CD14-positive monocyte (primary cell): ENCODE data around the gene AFF3. TPM values are rescaled to one million over a fixed set of nuclear protein-coding genes. Genes with fewer than 3 reads are reported as not detected.

ENCODE experiments used
- DNase-seq, 3 donors: peaks; one replicate each; pipeline ENCODE4 v3.0.0-alpha.2; 2011 to 2022
- H2AFZ ChIP-seq: 2 replicates; pipeline ENCODE4 v1.6.0; 2012; ENCODE audit warnings: mild to moderate bottlenecking, low read depth, low read length, inconsistent platforms; ENCODE audit not compliant: insufficient read depth, poor library complexity, severe bottlenecking
- H3K27ac ChIP-seq, 2 donors: 1 replicate in 1 of 2; 2 replicates in 1 of 2; pipeline ENCODE4 v1.5.1; 2012 to 2013; ENCODE audit warnings: low read length in 2 of 2, control low read depth in 1 of 2, inconsistent platforms in 1 of 2, low read depth in 1 of 2, mild to moderate bottlenecking in 1 of 2
- H3K27me3 ChIP-seq, 2 donors: one replicate each; pipeline versions ENCODE4 v1.6.0 to v1.6.1; 2011 to 2013; ENCODE audit warnings: low read length in 2 of 2; ENCODE audit not compliant: control insufficient read depth in 2 of 2, insufficient read depth in 2 of 2
- H3K36me3 ChIP-seq, 2 donors: replicated peaks in 1 of 2; 1 replicate in 1 of 2; 2 replicates in 1 of 2; pipeline versions ENCODE4 v1.5.1 to v1.6.1; 2012 to 2013; ENCODE audit warnings: low read length in 2 of 2, control low read depth in 1 of 2, inconsistent platforms in 1 of 2, mild to moderate bottlenecking in 1 of 2; ENCODE audit not compliant: insufficient read depth in 2 of 2, control insufficient read depth in 1 of 2
- H3K4me1 ChIP-seq, 2 donors: 1 replicate in 1 of 2; 2 replicates in 1 of 2; pipeline versions ENCODE4 v1.5.1 to v1.6.1; 2012 to 2013; ENCODE audit warnings: low read length in 2 of 2, control low read depth in 1 of 2, inconsistent platforms in 1 of 2, mild to moderate bottlenecking in 1 of 2, moderate library complexity in 1 of 2; ENCODE audit not compliant: insufficient read depth in 2 of 2, control insufficient read depth in 1 of 2
- H3K4me2 ChIP-seq: replicated peaks from 2 replicates; pipeline ENCODE3; 2012; ENCODE audit warnings: low read length, moderate library complexity, mild to moderate bottlenecking; ENCODE audit not compliant: poor library complexity, severe bottlenecking; ENCODE audit errors: extremely low read depth
- H3K4me3 ChIP-seq, 3 experiments: fragments of 200-600 bp in 1 of 3; sonication (generic) in 1 of 3; replicated peaks in 1 of 3; 1 replicate in 2 of 3; 2 replicates in 1 of 3; pipeline ENCODE4 v1.5.1; 2011 to 2013; ENCODE audit warnings: low read length in 3 of 3, mild to moderate bottlenecking in 3 of 3, control low read depth in 2 of 3, low read depth in 2 of 3, inconsistent platforms in 1 of 3, moderate library complexity in 1 of 3
- H3K79me2 ChIP-seq: 2 replicates; pipeline ENCODE4 v1.6.0; 2012; ENCODE audit warnings: mild to moderate bottlenecking, control low read depth, inconsistent platforms, low read length, moderate library complexity; ENCODE audit not compliant: insufficient read depth
- H3K9ac ChIP-seq: 2 replicates; pipeline ENCODE4 v1.6.0; 2017; ENCODE audit warnings: low read length, mild to moderate bottlenecking; ENCODE audit not compliant: insufficient read depth, poor library complexity, severe bottlenecking
- H3K9me3 ChIP-seq, 2 donors: replicated peaks in 1 of 2; 1 replicate in 1 of 2; 2 replicates in 1 of 2; pipeline versions ENCODE4 v1.5.1 to v1.6.1; 2012 to 2013; ENCODE audit warnings: low read length in 2 of 2, control low read depth in 1 of 2; ENCODE audit not compliant: control insufficient read depth in 1 of 2, insufficient read depth in 1 of 2
- H4K20me1 ChIP-seq: 2 replicates; pipeline ENCODE4 v1.6.0; 2012; ENCODE audit warnings: mild to moderate bottlenecking, low read length, control low read depth, moderate library complexity; ENCODE audit not compliant: insufficient read depth
- H3K27ac Mint-ChIP-seq, 7 donors: one replicate each; pipeline ENCODE4 v1.8.0; 2020; ENCODE audit warnings: mild to moderate bottlenecking in 7 of 7, mixed read lengths in 7 of 7, moderate library complexity in 6 of 7, inconsistent platforms in 2 of 7
- H3K27me3 Mint-ChIP-seq, 3 donors: one replicate each; pipeline ENCODE4 v1.8.0; 2021 to 2022; ENCODE audit warnings: low read depth in 3 of 3, mild to moderate bottlenecking in 3 of 3, mixed read lengths in 3 of 3, moderate library complexity in 3 of 3, inconsistent platforms in 1 of 3
- H3K36me3 Mint-ChIP-seq, 2 donors: one replicate each; pipeline ENCODE4 v1.8.0; 2020; ENCODE audit warnings: mixed read lengths in 2 of 2, inconsistent platforms in 1 of 2, mild to moderate bottlenecking in 1 of 2
- H3K4me1 Mint-ChIP-seq: one replicate; pipeline ENCODE4 v1.8.0; 2020; ENCODE audit warnings: mild to moderate bottlenecking, mixed read lengths
- H3K4me3 Mint-ChIP-seq, 2 donors: one replicate each; pipeline ENCODE4 v1.8.0; 2020; ENCODE audit warnings: mild to moderate bottlenecking in 2 of 2, mixed read lengths in 2 of 2, moderate library complexity in 1 of 2
- H3K9me3 Mint-ChIP-seq, 7 donors: one replicate each; pipeline ENCODE4 v1.8.0; 2020 to 2022; ENCODE audit warnings: mixed read lengths in 7 of 7, mild to moderate bottlenecking in 6 of 7, moderate library complexity in 6 of 7, inconsistent platforms in 2 of 7
- CTCF ChIP-seq: fragments of 200-600 bp; IDR thresholded peaks from one replicate; pipeline ENCODE4 v1.8.0; 2022; ENCODE audit warnings: antibody characterized with exemption, mild to moderate bottlenecking
- WGBS: methylation state at CpG from one replicate; pipeline ENCODE4 v1.1.5; 2013; ENCODE audit warnings: missing lambda C conversion rate; ENCODE audit not compliant: insufficient coverage; 5-methylcytosine and 5-hydroxymethylcytosine counted together
- intact Hi-C, 2 donors: fragments of 100-400 bp; cut with micrococcal nuclease; formaldehyde crosslinking; loops; one replicate each; pipeline versions ENCODE4 v1.15.0 to v1.15.1; 2023
- polyA plus RNA-seq, 3 donors: library from polyadenylated mRNA; depleted of rRNA in 1 of 3; unstranded in 2 of 3; stranded (reverse) in 1 of 3; fragments of 300-500 nt in 2 of 3; fragments of >200 nt in 1 of 3; fragmentation: Illumina TruSeq in 2 of 3; gene quantifications; 1 replicate in 2 of 3; 2 replicates in 1 of 3; pipeline ENCODE4 v1.2.3, GENCODE V29; 2012 to 2021

Gene AFF3
- polyA plus RNA-seq, 3 donors: 0.17 to 4.1 (median 0.49) TPM

- no peak overlapping the region for H3K4me3 Mint-ChIP-seq
- H3K27ac Mint-ChIP-seq: no peak overlapping the region
- Histone ChIP-seq H3K9me3 (no peaks in the 10 kb centered on the region), H4K20me1 (no peaks in the 10 kb centered on the region), H3K79me2 (no peaks in the 10 kb centered on the region), H3K36me3 (no peaks in the 10 kb centered on the region), H3K27me3 (no peaks in the 10 kb centered on the region), H2AFZ (no peak overlapping the region), H3K4me2 (no peak overlapping the region), H3K4me3 (no peak overlapping the region), H3K9ac (no peak overlapping the region), H3K4me1 (no peaks in the 10 kb centered on the region), H3K27ac (no peak overlapping the region)
- H3K9me3 Mint-ChIP-seq: peaks cover 0 to 2% (median 0%) of the 10 kb centered on the region in 7 donors
- intact Hi-C loops: no loop called here
- H3K4me1 Mint-ChIP-seq: peaks cover 2% of the 10 kb centered on the region
- 100% methylated on average over 1 of the region's 2 CpGs for WGBS
- no peak for TF ChIP-seq CTCF
- peaks cover 4 to 5% of the 10 kb centered on the region in 2 donors for H3K36me3 Mint-ChIP-seq
- DNase-seq: no peak
- peaks cover 0 to 2% (median 2%) of the 10 kb centered on the region in 3 donors for H3K27me3 Mint-ChIP-seq
Measured at GRCh38 chr2:99852956-99853355, 289.4 kb downstream of the AFF3 start.

GRCh38 chr2:99852376-99852934 is 289.9 kb downstream of the AFF3 start:
- Histone ChIP-seq H3K79me2 (no peaks in the 10 kb centered on the region), H3K27me3 (no peaks in the 10 kb centered on the region), H3K27ac (no peak overlapping the region), H3K4me2 (no peak overlapping the region), H3K36me3 (no peaks in the 10 kb centered on the region), H4K20me1 (no peaks in the 10 kb centered on the region), H3K4me1 (no peaks in the 10 kb centered on the region), H2AFZ (no peak overlapping the region), H3K9ac (no peak overlapping the region), H3K9me3 (no peaks in the 10 kb centered on the region), H3K4me3 (no peak overlapping the region)
- H3K36me3 Mint-ChIP-seq: peaks cover 2 to 3% of the 10 kb centered on the region in 2 donors
- peaks cover 0 to 2% (median 2%) of the 10 kb centered on the region in 3 donors for H3K27me3 Mint-ChIP-seq
- H3K27ac Mint-ChIP-seq: no peak overlapping the region
- peaks cover 2% of the 10 kb centered on the region for H3K4me1 Mint-ChIP-seq
- no peaks in the 10 kb centered on the region for H3K9me3 Mint-ChIP-seq
- no peak for TF ChIP-seq CTCF
- DNase-seq: no peak
- WGBS: no CpG with 5 or more reads among the region's 6 CpGs
- intact Hi-C loops: no loop called here
- H3K4me3 Mint-ChIP-seq: no peak overlapping the region
